GM12874 (cell line): ENCODE measurements around the gene WBP11.
A peak's percentile ranks its signal among the peaks of the same experiment; 100 is the strongest.

Source experiments
- CTCF ChIP-seq: IDR thresholded peaks from 2 replicates; pipeline ENCODE4 v1.5.1; 2011; ENCODE audit warnings: low read depth, mild to moderate bottlenecking, control low read depth, low read length, moderate library complexity; ENCODE audit not compliant: insufficient read depth

The WBP11 gene

GRCh38 chr12:14777271-14777670 is 26.0 kb downstream of the WBP11 start:
- no peak for TF ChIP-seq CTCF

- 0 out of 2 replicates have a peak, but pooled peaks have one; percentile 7 for TF ChIP-seq CTCF
These were observed 26.9 kb downstream of the WBP11 start for GRCh38 chr12:14776236-14776961.

- TF ChIP-seq CTCF, result no peak
These were observed 27.7 kb downstream of the WBP11 start for GRCh38 chr12:14775636-14775980.

- TF ChIP-seq CTCF, result no peak
These were observed 28.2 kb downstream of the WBP11 start for GRCh38 chr12:14774906-14775635.

GRCh38 chr12:14774074-14774905 is 29.0 kb downstream of the WBP11 start:
- no peak for TF ChIP-seq CTCF

- TF ChIP-seq CTCF, result no peak
These were observed 29.6 kb downstream of the WBP11 start for GRCh38 chr12:14773685-14774073.

- TF ChIP-seq CTCF, result no peak
These were observed 30.3 kb downstream of the WBP11 start for GRCh38 chr12:14772946-14773345.
